MM.1S (cell line): ENCODE data around the gene KIDINS220.

Experiments
- DNase-seq: peaks from one replicate; pipeline ENCODE4 v3.0.0-alpha.2; 2015
- H2AFZ ChIP-seq: fragments of 300-600 bp; sonication (generic); 2 replicates; pipeline ENCODE4 v1.6.0; 2016; ENCODE audit warnings: antibody characterized with exemption, low read length
- H3F3A ChIP-seq: fragments of 300-600 bp; sonication (generic); 2 replicates; pipeline ENCODE4 v1.6.1; 2016; ENCODE audit warnings: mild to moderate bottlenecking, antibody characterized with exemption, low read length, moderate library complexity, mixed read lengths; ENCODE audit not compliant: insufficient read depth
- H3K27ac ChIP-seq: fragments of 300-600 bp; sonication (generic); 2 replicates; pipeline ENCODE4 v1.5.1; 2016; ENCODE audit warnings: mild to moderate bottlenecking, low read length
- H3K27me3 ChIP-seq: fragments of 300-600 bp; sonication (generic); replicated peaks from 2 replicates; pipeline ENCODE4 v1.6.0; 2016; ENCODE audit warnings: low read length; ENCODE audit not compliant: insufficient read depth
- H3K36me3 ChIP-seq: fragments of 300-600 bp; sonication (generic); replicated peaks from 2 replicates; pipeline ENCODE4 v1.6.1; 2016; ENCODE audit warnings: mild to moderate bottlenecking, low read length, mixed read lengths; ENCODE audit not compliant: insufficient read depth
- H3K4me1 ChIP-seq: fragments of 300-600 bp; sonication (generic); 2 replicates; pipeline ENCODE4 v1.6.1; 2016; ENCODE audit warnings: low read length, mixed read lengths
- H3K4me2 ChIP-seq: fragments of 300-600 bp; sonication (generic); 2 replicates; pipeline ENCODE4 v1.6.0; 2016; ENCODE audit warnings: low read depth, low read length
- H3K4me3 ChIP-seq: fragments of 300-600 bp; sonication (generic); 2 replicates; pipeline ENCODE4 v1.5.1; 2016; ENCODE audit warnings: low read length, mixed read lengths
- H3K79me2 ChIP-seq: fragments of 300-600 bp; sonication (generic); 2 replicates; pipeline ENCODE4 v1.6.1; 2016; ENCODE audit warnings: mixed run types, low read length, mixed read lengths
- H3K9ac ChIP-seq: fragments of 300-600 bp; sonication (generic); 2 replicates; pipeline ENCODE4 v1.6.1; 2016; ENCODE audit warnings: low read length, mixed read lengths
- H3K9me2 ChIP-seq: fragments of 300-600 bp; sonication (generic); replicated peaks from 2 replicates; pipeline ENCODE4 v1.6.1; 2016; ENCODE audit warnings: mild to moderate bottlenecking, low read length, mixed read lengths; ENCODE audit not compliant: insufficient read depth
- H3K9me3 ChIP-seq: fragments of 300-600 bp; sonication (generic); replicated peaks from 2 replicates; pipeline ENCODE4 v1.6.1; 2016; ENCODE audit warnings: mild to moderate bottlenecking, low read length, mixed read lengths; ENCODE audit not compliant: insufficient read depth
- H4K20me1 ChIP-seq: fragments of 300-600 bp; sonication (generic); 2 replicates; pipeline ENCODE4 v1.6.1; 2016; ENCODE audit warnings: mild to moderate bottlenecking, low read length, moderate library complexity, mixed read lengths; ENCODE audit not compliant: insufficient read depth
- EZH2 ChIP-seq: fragments of 300-600 bp; sonication (generic); optimal IDR thresholded peaks from 2 replicates; pipeline ENCODE3; 2017; ENCODE audit warnings: low read depth, mild to moderate bottlenecking, antibody characterized with exemption, low read length, mixed read lengths
- EZH2phosphoT487 ChIP-seq: fragments of 300-600 bp; sonication (generic); IDR thresholded peaks from 2 replicates; pipeline ENCODE4 v1.6.1; 2018; ENCODE audit warnings: antibody characterized with exemption, low read length
- TF ChIP-seq, protein P1 (sequence below): fragments of 300-600 bp; sonication (generic); IDR thresholded peaks from 2 replicates; pipeline ENCODE4 v1.5.1; 2016; ENCODE audit warnings: antibody characterized with exemption, low read length, mixed read lengths

Gene KIDINS220

DNA sequence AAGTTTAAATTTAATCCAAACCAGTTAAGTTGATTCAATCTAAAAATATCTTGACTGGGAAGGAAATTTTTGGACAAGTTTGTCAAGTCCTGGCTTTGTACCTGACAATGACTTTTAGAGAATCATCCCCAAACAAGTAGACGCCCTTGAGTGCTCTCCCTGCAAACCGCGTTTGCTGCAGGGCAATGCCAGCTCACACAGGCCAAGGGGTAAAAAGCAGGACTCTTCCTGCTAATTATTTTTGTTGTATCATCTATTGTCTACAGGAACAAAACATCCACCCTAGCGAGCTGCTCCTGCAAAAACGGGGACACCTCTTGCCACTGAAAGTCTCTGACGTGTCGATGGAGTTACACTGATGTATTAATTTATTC is 144.6 kb downstream of the KIDINS220 start:
- no peak for TF ChIP-seq EZH2phosphoT487
- no peak for TF ChIP-seq EZH2
- TF ChIP-seq, protein P1, sequence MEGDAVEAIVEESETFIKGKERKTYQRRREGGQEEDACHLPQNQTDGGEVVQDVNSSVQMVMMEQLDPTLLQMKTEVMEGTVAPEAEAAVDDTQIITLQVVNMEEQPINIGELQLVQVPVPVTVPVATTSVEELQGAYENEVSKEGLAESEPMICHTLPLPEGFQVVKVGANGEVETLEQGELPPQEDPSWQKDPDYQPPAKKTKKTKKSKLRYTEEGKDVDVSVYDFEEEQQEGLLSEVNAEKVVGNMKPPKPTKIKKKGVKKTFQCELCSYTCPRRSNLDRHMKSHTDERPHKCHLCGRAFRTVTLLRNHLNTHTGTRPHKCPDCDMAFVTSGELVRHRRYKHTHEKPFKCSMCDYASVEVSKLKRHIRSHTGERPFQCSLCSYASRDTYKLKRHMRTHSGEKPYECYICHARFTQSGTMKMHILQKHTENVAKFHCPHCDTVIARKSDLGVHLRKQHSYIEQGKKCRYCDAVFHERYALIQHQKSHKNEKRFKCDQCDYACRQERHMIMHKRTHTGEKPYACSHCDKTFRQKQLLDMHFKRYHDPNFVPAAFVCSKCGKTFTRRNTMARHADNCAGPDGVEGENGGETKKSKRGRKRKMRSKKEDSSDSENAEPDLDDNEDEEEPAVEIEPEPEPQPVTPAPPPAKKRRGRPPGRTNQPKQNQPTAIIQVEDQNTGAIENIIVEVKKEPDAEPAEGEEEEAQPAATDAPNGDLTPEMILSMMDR: no peak
- no peak overlapping the region for H2AFZ ChIP-seq
- H4K20me1 ChIP-seq: no peaks in the 10 kb centered on the region
- H3K4me3 ChIP-seq: no peak overlapping the region
- H3K36me3 ChIP-seq: no peaks in the 10 kb centered on the region
- H3K79me2 ChIP-seq: no peaks in the 10 kb centered on the region
- H3K27ac ChIP-seq: no peak overlapping the region
- H3K9me2 ChIP-seq: no peaks in the 10 kb centered on the region
- H3K9me3 ChIP-seq: no peaks in the 10 kb centered on the region
- no peaks in the 10 kb centered on the region for H3F3A ChIP-seq
- H3K27me3 ChIP-seq: no peaks in the 10 kb centered on the region
- no peak for DNase-seq
- no peak overlapping the region for H3K4me2 ChIP-seq
- H3K4me1 ChIP-seq: no peaks in the 10 kb centered on the region
- H3K9ac ChIP-seq: no peak overlapping the region

GRCh38 chr2:8691859-8692437 is 145.5 kb downstream of the KIDINS220 start:
- Histone ChIP-seq H3K27ac (no peak overlapping the region), H3K9me2 (no peaks in the 10 kb centered on the region), H4K20me1 (no peaks in the 10 kb centered on the region), H3K4me1 (no peaks in the 10 kb centered on the region), H3K9me3 (no peaks in the 10 kb centered on the region), H2AFZ (no peak overlapping the region), H3F3A (no peaks in the 10 kb centered on the region), H3K79me2 (no peaks in the 10 kb centered on the region), H3K4me3 (no peak overlapping the region), H3K9ac (no peak overlapping the region), H3K36me3 (no peaks in the 10 kb centered on the region), H3K27me3 (no peaks in the 10 kb centered on the region), H3K4me2 (no peak overlapping the region)
- DNase-seq: no peak
- TF ChIP-seq, protein P1: no peak

DNA sequence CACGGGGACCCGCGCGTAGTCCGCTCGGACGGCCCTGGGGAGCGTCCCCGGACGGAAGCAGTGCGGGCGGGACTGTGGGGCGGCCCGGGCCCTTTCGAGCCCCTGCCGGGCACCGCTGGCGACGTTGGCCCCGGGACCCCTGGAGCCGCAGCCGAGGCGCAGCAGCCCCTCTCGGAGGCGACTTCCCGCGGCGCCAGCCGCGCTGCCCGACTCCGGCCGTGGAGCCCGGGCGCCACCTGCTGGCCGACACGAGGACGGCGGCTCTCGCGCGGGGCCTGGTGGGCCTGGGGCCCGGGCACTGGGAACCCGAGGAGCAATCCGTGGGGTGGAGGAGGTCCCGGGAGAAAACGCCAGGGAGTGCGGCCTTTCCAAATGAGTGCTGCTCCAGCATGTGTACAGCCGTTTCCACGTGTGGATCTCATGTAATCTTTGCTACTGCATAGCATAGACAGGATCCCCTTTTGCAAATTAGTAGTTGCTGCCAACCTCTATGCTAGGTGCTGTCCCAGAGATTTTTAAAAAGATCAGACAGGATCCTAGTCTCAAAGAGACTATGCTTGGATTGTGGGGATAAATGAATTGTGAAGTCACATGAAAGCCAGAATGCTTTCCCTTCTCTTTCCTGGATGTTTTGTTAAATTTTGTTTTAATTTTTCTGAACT is 151.6 kb downstream of the KIDINS220 start:
- Histone ChIP-seq H3K79me2 (peaks cover 19% of the 10 kb centered on the region), H3K9ac (peak overlapping the region; percentile 39; the same call in 1 of the 2 replicates), H3K9me2 (no peaks in the 10 kb centered on the region), H3K36me3 (no peaks in the 10 kb centered on the region), H3K4me1 (no peaks in the 10 kb centered on the region), H3K4me3 (peak overlapping the region; percentile 55), H3K4me2 (peak overlapping the region; percentile 79), H3K27ac (peak overlapping the region; percentile 67; the same call in 1 of the 2 replicates), H2AFZ (0 out of 2 replicates have a peak overlapping the region, but pooled peaks have one; percentile 32), H3F3A (peaks cover 17% of the 10 kb centered on the region), H3K27me3 (no peaks in the 10 kb centered on the region), H4K20me1 (no peaks in the 10 kb centered on the region), H3K9me3 (no peaks in the 10 kb centered on the region)
- DNase-seq: peak; percentile 68
- no peak for TF ChIP-seq EZH2phosphoT487
- TF ChIP-seq, protein P1: peak; percentile 84
